HG03025 (cell line): ENCODE data around the gene ARHGEF28.

Source experiments
- ATAC-seq: cut with Tn5 transposase; IDR thresholded peaks from one replicate; pipeline ENCODE4 v1.9.1; 2021; ENCODE audit warnings: mild to moderate bottlenecking, moderate library complexity; ENCODE audit not compliant: unreplicated experiment, low FRiP score

The ARHGEF28 gene

GRCh38 chr5:73979321-73979720 lies 353.3 kb downstream of the ARHGEF28 start:
- ATAC-seq, result no peak

- no peak for ATAC-seq
Observed at GRCh38 chr5:73981704-73982103, 355.7 kb downstream of the ARHGEF28 start.

GRCh38 chr5:73983644-73984043 lies 357.6 kb downstream of the ARHGEF28 start:
- ATAC-seq, result no peak

- no peak for ATAC-seq
Observed at GRCh38 chr5:73985145-73985544, 359.1 kb downstream of the ARHGEF28 start.

- no peak for ATAC-seq
Observed at GRCh38 chr5:73986729-73987128, 360.7 kb downstream of the ARHGEF28 start.

GRCh38 chr5:73987915-73988314 lies 361.9 kb downstream of the ARHGEF28 start:
- no peak for ATAC-seq

GRCh38 chr5:73989956-73990355 lies 364.0 kb downstream of the ARHGEF28 start:
- no peak for ATAC-seq
